Measurements from ENCODE around the gene RIGI. TPM values are rescaled to one million over a fixed set of nuclear protein-coding genes. Genes with fewer than 3 reads are reported as not detected.

RIGI gene
- total and polyA plus RNA-seq, 9 of the 15 experiments (the other 6 are each of a cell fraction or from before 2014, with no cell fraction given), result 0.27 to 1.1 (median 0.54) TPM

GRCh38 chr9:32554107-32554506 is 28.1 kb upstream of the RIGI start (continued):
- peak; percentile 88 for TF ChIP-seq FOXM1 (IDR thresholded peaks at IDR 0.05; ENCODE audit: low read depth)
- no peak for TF ChIP-seq FOXM1 (CRISPR knock-in tag; IDR thresholded peaks at IDR 0.05; ENCODE audit: low read depth)
- TF ChIP-seq ZNF740 (CRISPR knock-in tag; IDR thresholded peaks at IDR 0.05), result no peak
- no peak for TF ChIP-seq ZNF740 (tag; IDR thresholded peaks at IDR 0.05)
- TF ChIP-seq ZNF780A (CRISPR knock-in tag; IDR thresholded peaks at IDR 0.05), result no peak
- no peak for TF ChIP-seq NR3C1 (CRISPR knock-in tag; IDR thresholded peaks at IDR 0.05)
- no peak for TF ChIP-seq MAFF (IDR thresholded peaks at IDR 0.05; ENCODE audit: low read length)
- TF ChIP-seq MTA3 (IDR thresholded peaks at IDR 0.05; ENCODE audit: borderline replicate concordance), result no peak
- no peak for TF ChIP-seq NFXL1 (CRISPR knock-in tag; IDR thresholded peaks at IDR 0.05)
- no peak for TF ChIP-seq ZBTB43 (CRISPR knock-in tag; IDR thresholded peaks at IDR 0.05)
- no peak for TF ChIP-seq USF1 (CRISPR knock-in tag; IDR thresholded peaks at IDR 0.05)
- TF ChIP-seq SRSF7 (optimal IDR thresholded peaks at IDR 0.05; ENCODE audit: low read depth, low read length), result no peak
- TF ChIP-seq REST (IDR thresholded peaks at IDR 0.05; ENCODE audit: borderline replicate concordance), result no peak
- no peak for TF ChIP-seq REST (CRISPR knock-in tag; IDR thresholded peaks at IDR 0.05; ENCODE audit: low read depth)
- TF ChIP-seq ZNF408 (CRISPR knock-in tag; IDR thresholded peaks at IDR 0.05; ENCODE audit: low read depth), result no peak
- no peak for TF ChIP-seq MECOM (CRISPR knock-in tag; IDR thresholded peaks at IDR 0.05)
- no peak for TF ChIP-seq POLR2G (IDR thresholded peaks at IDR 0.05; ENCODE audit: low read depth, low read length)
- no peak for TF ChIP-seq BHLHE40 (IDR thresholded peaks at IDR 0.05; ENCODE audit: low read length)
- TF ChIP-seq MEF2D (tag; conservative IDR thresholded peaks at IDR 0.05; ENCODE audit: low read depth), result no peak
- TF ChIP-seq TAF7 (tag; IDR thresholded peaks at IDR 0.05), result no peak
- TF ChIP-seq KDM1A (IDR thresholded peaks at IDR 0.05), result peak; percentile 9 to 12; a peak in 1 of 4 replicates
